Suppressor macrophage treated with lipopolysaccharide for 1 hour (primary cell): ENCODE results near the gene DST.

Experiments
- DNase-seq, 3 donors: peaks; one replicate each; pipeline ENCODE4 v3.0.0-alpha.2; 2020 to 2022

The DST gene

GRCh38 chr6:56642366-56643261 lies at the start of gene DST:
DST (minus strand) TSS chr6:56642889.
- no peak for DNase-seq

- DNase-seq = no peak
Observed at GRCh38 chr6:56691814-56692213, 49.1 kb upstream of the DST start.

GRCh38 chr6:56691286-56691595 lies 48.6 kb upstream of the DST start:
- no peak for DNase-seq

- DNase-seq = no peak
Observed at GRCh38 chr6:56690519-56691285, 48.0 kb upstream of the DST start.

- no peak for DNase-seq
Observed at GRCh38 chr6:56689663-56690062, 47.0 kb upstream of the DST start.

- DNase-seq = no peak
Observed at GRCh38 chr6:56689114-56689513, 46.4 kb upstream of the DST start.

GRCh38 chr6:56688521-56688920 lies 45.8 kb upstream of the DST start:
- DNase-seq = no peak

- DNase-seq = no peak
Observed at GRCh38 chr6:56687551-56687950, 44.9 kb upstream of the DST start.

GRCh38 chr6:56686429-56686828 lies 43.7 kb upstream of the DST start:
- DNase-seq = no peak

GRCh38 chr6:56685994-56686393 lies 43.3 kb upstream of the DST start:
- no peak for DNase-seq

GRCh38 chr6:56685102-56685733 lies 42.5 kb upstream of the DST start:
- no peak for DNase-seq

- no peak for DNase-seq
Observed at GRCh38 chr6:56684342-56685101, 41.8 kb upstream of the DST start.

- DNase-seq = no peak
Observed at GRCh38 chr6:56683882-56684281, 41.2 kb upstream of the DST start.

- no peak for DNase-seq
Observed at GRCh38 chr6:56682635-56683034, 39.9 kb upstream of the DST start.

GRCh38 chr6:56677559-56677958 lies 34.9 kb upstream of the DST start:
- DNase-seq = no peak

- DNase-seq = peak; percentile 33 to 42 (median 37)
Observed at GRCh38 chr6:56671651-56672461, 29.2 kb upstream of the DST start.

- no peak for DNase-seq
Observed at GRCh38 chr6:56671160-56671559, 28.5 kb upstream of the DST start.

GRCh38 chr6:56669041-56669440 lies 26.4 kb upstream of the DST start:
- no peak for DNase-seq

- no peak for DNase-seq
Observed at GRCh38 chr6:56668158-56668557, 25.5 kb upstream of the DST start.

GRCh38 chr6:56667336-56667735 lies 24.6 kb upstream of the DST start:
- DNase-seq = no peak

GRCh38 chr6:56664029-56664428 lies 21.3 kb upstream of the DST start:
- DNase-seq = no peak

- DNase-seq = no peak
Observed at GRCh38 chr6:56663344-56663743, 20.7 kb upstream of the DST start.
